ENCODE results near the gene HPSE2.

HPSE2 gene

DNA sequence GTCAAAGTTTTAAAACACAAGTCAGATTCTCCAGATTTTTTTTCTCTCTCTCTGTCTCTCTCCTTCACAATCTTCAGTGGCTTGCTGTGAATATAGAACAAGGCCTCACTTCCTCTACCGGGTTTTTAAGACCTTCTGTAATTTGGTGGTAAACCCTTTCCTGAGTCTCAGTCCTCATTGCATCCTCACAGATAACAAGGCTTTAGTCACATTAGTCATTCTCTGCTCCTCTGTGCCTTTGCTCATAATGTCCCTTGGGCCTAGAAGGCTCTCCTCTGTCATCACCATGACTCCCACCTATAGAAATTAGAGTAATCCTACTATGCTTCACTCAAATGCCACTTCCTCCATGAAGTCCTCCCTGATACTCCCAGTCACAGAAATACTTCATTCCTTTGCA, 616.2 kb downstream of the HPSE2 start (continued):
- TF ChIP-seq BACH2 (CRISPR knock-in tag; IDR thresholded peaks at IDR 0.05; ENCODE audit: borderline replicate concordance) = no peak
- TF ChIP-seq ESRRG (CRISPR knock-in tag; IDR thresholded peaks at IDR 0.05) = no peak

DNA sequence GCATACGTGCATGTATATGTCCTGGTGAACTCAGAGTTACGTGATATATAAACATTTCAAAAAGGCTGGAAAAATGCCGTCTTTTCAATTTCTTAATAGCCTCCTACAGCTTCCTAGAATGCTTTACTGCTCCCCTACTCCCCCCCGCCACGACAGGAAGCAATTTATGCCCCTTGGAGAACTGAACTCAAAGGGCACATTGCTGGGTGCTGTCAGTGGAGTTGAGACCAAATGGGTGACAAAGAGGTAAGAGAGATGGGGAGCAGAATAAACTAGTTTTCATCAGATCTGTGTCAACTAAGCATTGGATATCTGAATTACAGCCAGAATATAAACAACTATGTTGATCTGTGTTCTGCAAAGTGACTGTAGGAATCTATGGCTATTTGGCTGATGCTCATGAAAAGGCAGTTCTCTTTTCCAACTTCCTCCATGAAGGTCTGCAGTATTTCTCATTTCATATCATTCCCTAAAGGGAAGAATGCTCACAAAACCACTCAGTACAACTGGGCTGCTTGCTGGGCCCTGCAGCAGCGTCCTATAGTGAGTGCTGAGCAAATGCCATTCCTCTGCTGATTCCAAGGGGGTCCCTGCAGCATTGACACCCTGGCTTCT, 617.6 kb downstream of the HPSE2 start:
- ATAC-seq = no peak

DNA sequence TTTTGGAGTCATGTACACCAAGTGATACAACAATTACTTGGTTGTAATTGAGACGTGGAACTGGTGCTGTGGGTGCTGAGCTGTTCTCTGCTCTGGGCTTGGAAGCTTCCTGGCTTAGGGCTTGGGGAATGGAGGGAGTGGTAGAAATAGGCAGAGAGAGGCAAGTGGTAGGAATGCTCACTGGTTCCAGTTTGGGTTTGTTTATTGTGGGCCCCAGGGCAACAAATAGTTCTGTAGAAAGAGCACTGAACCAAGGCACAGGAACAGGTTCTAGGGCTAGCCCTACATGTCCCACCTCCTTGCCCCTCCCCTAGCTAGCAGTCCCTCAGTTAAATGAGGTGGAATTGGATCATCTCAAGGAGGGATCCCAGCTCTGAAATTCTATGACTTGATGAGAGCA, 622.2 kb downstream of the HPSE2 start:
- no peak for TF ChIP-seq PPARA (CRISPR knock-in tag; IDR thresholded peaks at IDR 0.05; ENCODE audit: borderline replicate concordance)
- TF ChIP-seq, protein P1, sequence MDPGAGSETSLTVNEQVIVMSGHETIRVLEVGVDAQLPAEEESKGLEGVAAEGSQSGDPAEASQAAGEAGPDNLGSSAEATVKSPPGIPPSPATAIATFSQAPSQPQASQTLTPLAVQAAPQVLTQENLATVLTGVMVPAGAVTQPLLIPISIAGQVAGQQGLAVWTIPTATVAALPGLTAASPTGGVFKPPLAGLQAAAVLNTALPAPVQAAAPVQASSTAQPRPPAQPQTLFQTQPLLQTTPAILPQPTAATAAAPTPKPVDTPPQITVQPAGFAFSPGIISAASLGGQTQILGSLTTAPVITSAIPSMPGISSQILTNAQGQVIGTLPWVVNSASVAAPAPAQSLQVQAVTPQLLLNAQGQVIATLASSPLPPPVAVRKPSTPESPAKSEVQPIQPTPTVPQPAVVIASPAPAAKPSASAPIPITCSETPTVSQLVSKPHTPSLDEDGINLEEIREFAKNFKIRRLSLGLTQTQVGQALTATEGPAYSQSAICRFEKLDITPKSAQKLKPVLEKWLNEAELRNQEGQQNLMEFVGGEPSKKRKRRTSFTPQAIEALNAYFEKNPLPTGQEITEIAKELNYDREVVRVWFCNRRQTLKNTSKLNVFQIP (CRISPR knock-in tag; IDR thresholded peaks at IDR 0.05; ENCODE audit: borderline replicate concordance, low read depth) = no peak
- ATAC-seq = no peak

More for the DNA sequence above, 617.6 kb downstream of the HPSE2 start:
- TF ChIP-seq ISL1 (CRISPR knock-in tag; IDR thresholded peaks at IDR 0.05) (no peak), ZFP30 (CRISPR knock-in tag; IDR thresholded peaks at IDR 0.05) (no peak), ZC3H10 (CRISPR knock-in tag; IDR thresholded peaks at IDR 0.05) (no peak), ZFP3 (CRISPR knock-in tag; IDR thresholded peaks at IDR 0.05) (no peak), TOX (CRISPR knock-in tag; IDR thresholded peaks at IDR 0.05; ENCODE audit: borderline replicate concordance) (no peak), GLIS3 (CRISPR knock-in tag; IDR thresholded peaks at IDR 0.05) (no peak), RARB (CRISPR knock-in tag; IDR thresholded peaks at IDR 0.05) (no peak), SNAI2 (CRISPR knock-in tag; IDR thresholded peaks at IDR 0.05) (no peak), ESRRG (CRISPR knock-in tag; IDR thresholded peaks at IDR 0.05) (no peak), PPARA (CRISPR knock-in tag; IDR thresholded peaks at IDR 0.05; ENCODE audit: borderline replicate concordance) (no peak), ZNF70 (CRISPR knock-in tag; IDR thresholded peaks at IDR 0.05) (no peak), BACH2 (CRISPR knock-in tag; IDR thresholded peaks at IDR 0.05; ENCODE audit: borderline replicate concordance) (no peak), CSDC2 (CRISPR knock-in tag; IDR thresholded peaks at IDR 0.05) (no peak)
- TF ChIP-seq, protein P1 (CRISPR knock-in tag; IDR thresholded peaks at IDR 0.05; ENCODE audit: borderline replicate concordance, low read depth) = no peak
- TF ChIP-seq, protein P2, sequence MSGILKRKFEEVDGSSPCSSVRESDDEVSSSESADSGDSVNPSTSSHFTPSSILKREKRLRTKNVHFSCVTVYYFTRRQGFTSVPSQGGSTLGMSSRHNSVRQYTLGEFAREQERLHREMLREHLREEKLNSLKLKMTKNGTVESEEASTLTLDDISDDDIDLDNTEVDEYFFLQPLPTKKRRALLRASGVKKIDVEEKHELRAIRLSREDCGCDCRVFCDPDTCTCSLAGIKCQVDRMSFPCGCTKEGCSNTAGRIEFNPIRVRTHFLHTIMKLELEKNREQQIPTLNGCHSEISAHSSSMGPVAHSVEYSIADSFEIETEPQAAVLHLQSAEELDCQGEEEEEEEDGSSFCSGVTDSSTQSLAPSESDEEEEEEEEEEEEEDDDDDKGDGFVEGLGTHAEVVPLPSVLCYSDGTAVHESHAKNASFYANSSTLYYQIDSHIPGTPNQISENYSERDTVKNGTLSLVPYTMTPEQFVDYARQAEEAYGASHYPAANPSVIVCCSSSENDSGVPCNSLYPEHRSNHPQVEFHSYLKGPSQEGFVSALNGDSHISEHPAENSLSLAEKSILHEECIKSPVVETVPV (CRISPR knock-in tag; IDR thresholded peaks at IDR 0.05) = no peak
- TF ChIP-seq, protein P3, sequence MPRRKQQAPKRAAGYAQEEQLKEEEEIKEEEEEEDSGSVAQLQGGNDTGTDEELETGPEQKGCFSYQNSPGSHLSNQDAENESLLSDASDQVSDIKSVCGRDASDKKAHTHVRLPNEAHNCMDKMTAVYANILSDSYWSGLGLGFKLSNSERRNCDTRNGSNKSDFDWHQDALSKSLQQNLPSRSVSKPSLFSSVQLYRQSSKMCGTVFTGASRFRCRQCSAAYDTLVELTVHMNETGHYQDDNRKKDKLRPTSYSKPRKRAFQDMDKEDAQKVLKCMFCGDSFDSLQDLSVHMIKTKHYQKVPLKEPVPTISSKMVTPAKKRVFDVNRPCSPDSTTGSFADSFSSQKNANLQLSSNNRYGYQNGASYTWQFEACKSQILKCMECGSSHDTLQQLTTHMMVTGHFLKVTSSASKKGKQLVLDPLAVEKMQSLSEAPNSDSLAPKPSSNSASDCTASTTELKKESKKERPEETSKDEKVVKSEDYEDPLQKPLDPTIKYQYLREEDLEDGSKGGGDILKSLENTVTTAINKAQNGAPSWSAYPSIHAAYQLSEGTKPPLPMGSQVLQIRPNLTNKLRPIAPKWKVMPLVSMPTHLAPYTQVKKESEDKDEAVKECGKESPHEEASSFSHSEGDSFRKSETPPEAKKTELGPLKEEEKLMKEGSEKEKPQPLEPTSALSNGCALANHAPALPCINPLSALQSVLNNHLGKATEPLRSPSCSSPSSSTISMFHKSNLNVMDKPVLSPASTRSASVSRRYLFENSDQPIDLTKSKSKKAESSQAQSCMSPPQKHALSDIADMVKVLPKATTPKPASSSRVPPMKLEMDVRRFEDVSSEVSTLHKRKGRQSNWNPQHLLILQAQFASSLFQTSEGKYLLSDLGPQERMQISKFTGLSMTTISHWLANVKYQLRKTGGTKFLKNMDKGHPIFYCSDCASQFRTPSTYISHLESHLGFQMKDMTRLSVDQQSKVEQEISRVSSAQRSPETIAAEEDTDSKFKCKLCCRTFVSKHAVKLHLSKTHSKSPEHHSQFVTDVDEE (CRISPR knock-in tag; IDR thresholded peaks at IDR 0.05) = no peak

DNA sequence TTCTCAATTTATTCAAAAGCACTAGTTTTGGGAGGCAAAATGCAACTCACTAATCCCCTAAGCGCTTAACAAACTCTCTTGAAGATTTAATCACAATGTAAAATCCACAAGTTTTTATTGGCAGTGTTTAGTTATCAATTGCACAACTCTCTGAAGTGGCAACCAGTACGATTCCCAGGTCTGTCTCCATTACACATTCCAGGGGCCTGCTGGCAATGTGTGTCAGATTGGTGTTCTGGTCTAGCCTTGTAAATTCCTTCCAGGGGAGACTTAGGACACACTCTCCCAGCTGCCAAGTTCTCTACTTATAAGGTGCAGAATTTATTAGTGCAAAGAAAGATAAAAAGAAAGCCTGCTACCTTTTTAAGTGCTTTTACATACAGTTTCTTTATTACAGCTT, 624.2 kb downstream of the HPSE2 start:
- TF ChIP-seq, protein P3 (CRISPR knock-in tag; IDR thresholded peaks at IDR 0.05) = no peak
- TF ChIP-seq ESRRG (CRISPR knock-in tag; IDR thresholded peaks at IDR 0.05) = no peak
- TF ChIP-seq GLIS3 (CRISPR knock-in tag; IDR thresholded peaks at IDR 0.05) = no peak
- TF ChIP-seq ISL1 (CRISPR knock-in tag; IDR thresholded peaks at IDR 0.05) = peak; percentile 12; the same call in 1 of the 2 replicates
- no peak for TF ChIP-seq BACH2 (CRISPR knock-in tag; IDR thresholded peaks at IDR 0.05; ENCODE audit: borderline replicate concordance)
- no peak for ATAC-seq
